T-helper 1 cell treated with Interleukin-12 subunit alpha and Interleukin-12 subunit beta and Interleukin-4 antibody, amounts not matched to agents 30 ng/mL and 1 ng/mL, for 36 hours (primary cell): ENCODE results near the gene DSG1. TPM values are rescaled to one million over a fixed set of nuclear protein-coding genes. Genes with fewer than 3 reads are reported as not detected.
"Not testable (repeated sequence)": the region's sequence is repeated elsewhere in the genome, so short reads cannot be mapped to it uniquely, and the experiment has no call there.

ENCODE experiments used
- intact Hi-C: fragments of 100-400 bp; cut with micrococcal nuclease; formaldehyde crosslinking; loops from one replicate; pipeline ENCODE4 v1.15.1; 2024
- total RNA-seq: library from RNA; stranded (reverse); gene quantifications from 2 replicates; pipeline ENCODE4 v1.2.3, GENCODE V29; 2022

DSG1 gene
- total RNA-seq: not detected in 2 replicates

DNA sequence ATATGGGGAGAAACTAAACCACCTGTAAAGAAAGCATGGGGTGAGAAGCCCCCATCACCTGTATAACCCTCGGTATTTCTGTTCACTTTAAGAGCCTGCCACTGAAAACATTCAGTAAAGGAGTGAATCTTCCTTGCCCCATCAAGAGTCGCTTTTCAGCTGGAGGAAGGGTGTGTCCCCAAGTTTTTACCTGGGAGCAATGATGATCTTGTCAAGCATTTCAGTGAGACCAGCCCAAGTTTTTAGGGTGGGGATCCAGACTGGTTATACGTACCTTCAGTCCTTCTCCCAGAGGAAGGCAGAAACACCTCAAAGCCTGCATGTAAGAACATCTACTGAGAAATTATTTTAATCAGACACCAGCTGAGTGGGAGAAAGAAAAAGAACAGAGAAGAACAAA lies at the start of gene DSG1:
Gene DSG1 (plus strand): TSS at position 301 of the 400 bp plus-strand sequence. CDS start 141 bp downstream, outside the sequence.
- intact Hi-C loops: no loop called here

DNA sequence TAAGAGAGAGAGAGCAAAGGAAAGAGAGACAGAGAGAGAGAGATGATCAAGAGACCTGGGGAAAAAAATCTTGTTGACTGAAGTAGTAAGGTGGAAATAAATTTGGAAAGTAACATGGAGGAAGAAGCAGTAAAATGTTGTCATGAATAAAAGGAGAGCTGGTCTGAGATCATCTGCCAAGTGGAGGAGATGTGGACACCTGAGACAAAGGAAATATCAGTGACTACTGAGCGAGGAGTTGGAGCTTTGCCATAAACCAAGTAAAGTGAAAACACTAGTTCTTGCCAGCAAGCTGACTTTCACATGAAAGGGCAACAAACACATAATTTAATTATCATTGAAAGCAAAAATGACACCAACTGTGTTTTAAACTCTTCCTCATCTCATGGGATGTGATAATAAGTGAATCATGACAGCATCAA lies 49.0 kb upstream of the DSG1 start:
- intact Hi-C loops: no loop called here

DNA sequence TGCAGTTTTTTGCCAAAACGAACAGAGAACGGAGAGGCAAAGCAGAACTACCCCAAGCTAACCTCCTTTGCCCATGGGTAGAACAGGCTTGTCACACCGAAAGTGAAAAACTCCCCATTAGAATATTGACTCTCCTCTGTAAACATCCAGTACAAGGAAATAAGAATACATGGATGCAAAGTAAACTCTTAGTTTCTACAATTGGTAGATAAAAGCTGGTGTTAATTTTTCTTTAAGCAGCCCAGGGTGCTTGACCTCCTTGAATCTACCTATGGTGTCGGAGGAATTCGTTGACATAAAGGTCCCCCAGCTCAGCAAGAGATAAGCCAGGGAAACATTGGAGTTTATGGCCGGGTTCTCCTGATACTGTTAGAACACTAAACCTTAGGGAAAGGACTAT lies 48.4 kb upstream of the DSG1 start:
- intact Hi-C loops: no loop called here

DNA sequence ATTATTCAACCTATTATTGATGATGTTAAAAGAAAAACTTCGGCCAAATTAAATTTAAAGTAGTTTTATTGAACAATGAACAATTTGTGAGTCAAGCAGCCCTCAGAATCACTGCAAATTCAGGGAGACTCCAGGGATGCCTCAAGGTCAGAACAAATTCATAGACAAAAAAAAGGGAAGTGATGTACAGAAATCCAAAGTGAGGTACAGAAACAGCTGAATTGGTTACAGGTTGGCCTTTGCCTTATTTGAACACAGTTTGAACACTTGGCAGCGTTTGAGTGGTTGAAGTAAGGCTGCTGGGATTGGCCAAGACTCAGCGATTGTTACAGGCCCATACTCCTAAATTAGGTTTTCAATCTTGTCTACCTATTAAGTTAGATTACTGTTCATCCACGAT lies 47.4 kb upstream of the DSG1 start:
- intact Hi-C loops: no loop called here

DNA sequence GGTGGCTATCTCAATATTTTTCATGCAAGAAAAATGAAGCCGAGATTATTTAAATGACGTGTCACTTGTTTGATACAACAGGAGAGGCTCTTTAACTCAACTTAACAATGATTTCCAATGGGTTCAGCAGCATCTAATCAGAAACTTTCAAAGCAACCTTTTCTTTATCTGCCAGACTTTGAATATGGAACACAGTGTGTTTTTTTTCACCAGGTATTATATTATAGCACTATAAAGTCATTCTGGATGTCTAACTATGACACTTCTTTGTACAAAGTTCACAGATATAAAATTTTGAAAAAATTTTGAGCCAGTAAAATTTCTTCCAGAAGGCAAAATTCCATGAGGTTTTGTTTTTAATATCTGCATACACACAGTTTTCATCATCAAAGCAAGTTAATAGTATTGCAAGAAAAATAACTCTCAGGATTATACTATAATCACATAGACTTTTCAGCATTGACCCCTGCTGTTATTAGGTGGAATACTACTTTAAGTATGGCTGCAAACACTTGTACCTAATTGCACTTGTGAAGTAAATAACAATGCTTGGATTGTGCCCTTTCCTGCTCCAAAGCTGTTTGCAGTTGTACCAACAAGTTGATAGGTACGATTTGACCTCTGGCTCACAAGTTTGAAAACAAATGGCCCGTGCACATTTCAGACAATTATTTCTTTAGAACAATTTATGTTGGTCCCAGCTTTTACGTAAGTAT lies 44.0 kb upstream of the DSG1 start:
- intact Hi-C loops: no loop called here

DNA sequence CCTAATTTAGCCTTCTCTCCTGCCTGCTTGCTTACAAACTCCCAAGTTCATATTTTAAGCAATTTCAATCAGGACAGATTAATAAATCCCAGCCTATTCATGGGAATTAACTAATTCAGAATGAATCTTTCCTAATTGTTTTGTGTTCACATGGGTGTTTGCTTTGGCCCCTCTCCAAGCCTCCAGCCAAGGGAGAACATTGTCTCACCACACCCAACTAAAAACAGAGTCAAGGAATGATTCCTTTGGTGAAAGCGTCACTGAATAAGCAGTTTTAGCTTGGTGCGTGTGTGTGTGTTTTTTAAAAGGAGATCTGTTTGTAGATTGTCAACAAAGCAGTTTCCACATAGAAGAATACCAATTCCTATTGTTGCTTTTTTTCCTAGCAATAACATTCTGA lies 43.0 kb upstream of the DSG1 start:
- intact Hi-C loops: no loop called here

DNA sequence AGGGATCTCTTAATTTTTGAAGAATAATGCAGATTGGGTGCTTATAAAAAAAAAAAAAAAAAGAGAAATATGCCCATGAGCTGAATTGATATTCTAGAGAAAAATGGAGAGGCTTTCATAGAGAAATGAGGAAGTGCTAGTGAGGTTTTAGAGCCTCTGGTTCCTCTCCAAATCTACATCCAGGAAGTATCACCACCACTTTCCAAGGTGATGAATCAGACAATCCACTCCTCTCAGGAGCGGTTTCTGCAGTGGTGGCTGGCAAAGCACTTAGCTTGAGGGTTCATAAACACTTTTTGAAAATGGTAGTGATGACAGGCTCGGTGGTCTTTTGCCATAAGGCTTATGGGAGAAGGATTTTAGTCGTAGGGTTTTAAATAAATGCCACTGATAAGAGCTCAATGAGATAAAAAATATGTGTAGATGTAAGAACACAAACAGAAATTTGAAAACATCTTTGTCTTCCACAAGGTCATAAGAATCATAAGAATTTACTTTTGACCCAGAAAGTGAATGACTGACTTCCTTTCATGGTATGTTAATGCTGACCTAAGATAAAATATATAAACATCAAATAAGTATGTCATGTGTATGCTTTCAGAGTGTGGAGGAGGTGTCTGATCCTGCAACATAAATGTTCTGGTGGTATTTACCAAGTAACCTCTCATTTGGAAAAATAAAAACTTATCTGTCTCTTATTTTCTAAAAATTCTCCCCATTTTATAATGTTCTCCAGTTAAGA lies 42.1 kb upstream of the DSG1 start:
- intact Hi-C loops: no loop called here

DNA sequence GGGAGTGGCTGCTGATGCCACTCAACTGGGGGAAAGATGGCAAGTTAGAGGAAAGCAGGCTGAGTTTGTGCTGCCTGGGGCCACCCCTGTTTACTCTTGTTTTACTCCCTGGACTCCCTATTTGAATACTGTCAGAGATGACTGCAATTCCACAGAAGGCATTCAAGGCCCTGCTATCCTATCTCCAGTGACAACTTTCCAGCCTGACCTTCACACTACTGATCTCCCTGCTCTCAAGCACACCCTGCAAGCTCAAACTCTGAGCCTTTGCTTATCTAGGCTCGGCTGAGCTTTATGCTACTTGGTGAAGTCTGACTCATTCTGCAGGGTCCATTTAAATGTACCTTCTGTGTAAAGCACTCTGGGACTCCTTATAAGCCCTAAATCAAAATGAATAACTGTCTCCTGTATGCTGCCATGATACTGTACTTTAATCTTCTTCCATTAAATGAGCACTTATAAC lies 39.3 kb upstream of the DSG1 start:
- intact Hi-C loops: no loop called here

DNA sequence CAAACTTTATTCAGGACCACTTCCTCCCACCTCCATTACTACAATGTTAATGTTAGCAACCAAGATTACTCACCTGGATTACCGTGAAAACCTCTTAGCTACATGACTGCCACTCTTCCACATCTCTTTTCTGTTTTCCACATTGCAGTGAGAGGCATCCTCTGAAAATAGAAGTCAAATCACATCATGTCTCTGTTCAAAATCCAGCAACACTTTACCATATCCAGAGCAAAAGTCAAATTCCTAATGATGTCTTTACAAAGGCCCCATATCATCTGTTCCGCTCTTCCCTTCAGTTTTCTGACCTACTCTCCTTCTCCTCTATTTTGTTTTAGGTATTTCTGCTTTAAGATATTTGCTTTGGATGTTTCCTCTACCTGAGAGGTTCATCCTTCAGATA lies 37.5 kb upstream of the DSG1 start:
- intact Hi-C loops: no loop called here

DNA sequence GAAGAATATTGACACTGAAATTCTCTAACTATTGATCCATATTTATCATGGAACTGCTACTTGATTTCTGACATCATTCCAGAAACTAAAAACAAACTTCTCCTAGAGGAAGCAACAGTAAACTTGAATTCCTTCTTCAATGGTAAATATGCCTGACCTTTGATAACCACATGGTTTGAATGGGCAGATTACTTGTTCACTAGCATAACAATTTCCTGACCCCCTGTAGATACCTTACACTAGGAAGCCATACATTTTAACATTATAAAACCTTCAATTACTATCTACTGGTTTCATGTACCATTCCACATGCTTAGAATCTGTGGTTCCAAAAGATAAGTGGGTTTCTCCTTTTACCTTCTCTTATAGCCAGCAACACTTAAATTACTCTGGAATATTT lies 36.5 kb upstream of the DSG1 start:
- intact Hi-C loops: no loop called here

DNA sequence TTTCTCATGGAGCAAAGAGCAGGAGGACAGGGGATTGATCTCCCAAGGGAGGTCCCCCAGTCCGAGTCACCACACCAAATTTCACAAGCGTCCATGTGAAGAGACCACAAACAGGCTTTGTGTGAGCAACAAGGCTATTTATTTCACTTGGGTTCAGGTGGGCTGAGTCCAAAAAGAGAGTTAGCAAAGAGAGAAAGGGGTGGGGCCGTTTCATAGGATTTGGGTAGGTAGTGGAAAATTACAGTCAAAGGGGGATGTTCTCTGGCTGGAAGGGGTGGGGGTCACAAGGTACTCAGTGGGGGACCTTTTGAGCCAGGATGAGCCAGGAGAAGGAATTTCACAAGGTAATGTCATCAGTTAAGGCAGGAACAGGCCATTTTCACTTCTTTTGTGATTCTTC lies 28.5 kb upstream of the DSG1 start:
- intact Hi-C loops: not testable (repeated sequence)

DNA sequence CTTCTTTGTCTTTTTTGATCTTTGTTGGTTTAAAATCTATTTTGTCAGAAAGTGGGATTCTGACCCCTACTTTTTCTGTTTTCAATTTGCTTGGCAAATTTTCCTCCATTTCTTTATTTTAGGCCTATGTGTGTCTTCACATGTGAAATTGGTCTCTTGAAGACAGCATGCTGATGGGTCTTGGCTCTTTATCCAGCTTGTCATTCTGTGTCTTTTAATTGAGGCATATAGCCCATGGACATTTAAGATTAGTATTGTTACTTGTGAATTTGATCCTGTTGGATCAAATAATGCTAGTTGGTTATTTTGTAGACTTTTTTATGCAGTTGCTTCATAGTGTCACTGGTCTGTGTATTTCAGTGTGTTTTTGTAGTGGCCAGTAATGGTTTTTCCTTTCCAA lies 26.3 kb upstream of the DSG1 start:
- intact Hi-C loops: no loop called here

DNA sequence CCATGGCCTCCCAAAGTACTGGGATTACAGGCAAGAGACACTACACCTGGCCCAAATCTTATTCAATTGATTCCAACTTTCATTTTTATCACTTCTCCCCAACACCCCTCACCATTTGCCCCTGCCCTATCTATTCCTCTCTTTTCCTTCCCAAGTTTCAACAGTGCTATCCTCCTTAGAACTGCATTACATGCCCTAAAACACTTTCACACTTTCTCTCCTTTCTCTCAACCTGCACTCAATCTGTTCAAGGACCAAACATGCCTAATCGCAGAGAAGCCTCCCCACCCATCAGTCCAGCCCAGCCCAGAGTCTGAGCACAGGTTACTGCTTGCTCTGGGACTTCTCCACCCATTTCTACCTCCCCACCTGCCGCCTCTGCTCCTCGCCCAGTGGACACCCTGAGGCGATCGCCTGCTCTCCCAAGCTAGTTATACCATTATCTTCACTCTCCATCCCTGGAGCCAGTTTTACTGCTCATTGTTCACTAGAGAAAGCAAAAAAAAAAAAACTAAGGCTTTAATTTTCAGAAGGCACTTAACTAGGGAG lies 23.7 kb upstream of the DSG1 start:
- intact Hi-C loops: no loop called here

DNA sequence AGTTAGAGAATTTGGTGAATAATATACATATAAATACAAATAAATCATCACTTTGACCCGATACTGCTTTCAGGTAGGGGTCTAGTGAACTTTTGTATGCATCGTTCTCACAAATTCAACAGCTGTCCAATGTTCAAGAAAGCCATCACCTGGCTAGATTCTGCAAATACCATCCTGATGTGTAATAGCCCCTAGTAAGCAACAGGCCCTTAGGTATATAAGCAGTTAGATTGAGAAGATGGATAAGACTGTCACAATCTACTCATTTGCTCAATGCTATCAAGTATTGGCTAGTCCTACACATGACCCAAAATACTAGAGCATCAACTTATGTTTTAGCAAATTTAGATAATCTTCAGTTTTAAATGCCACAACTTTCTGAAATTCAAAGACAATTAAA lies 20.7 kb upstream of the DSG1 start:
- intact Hi-C loops: no loop called here

DNA sequence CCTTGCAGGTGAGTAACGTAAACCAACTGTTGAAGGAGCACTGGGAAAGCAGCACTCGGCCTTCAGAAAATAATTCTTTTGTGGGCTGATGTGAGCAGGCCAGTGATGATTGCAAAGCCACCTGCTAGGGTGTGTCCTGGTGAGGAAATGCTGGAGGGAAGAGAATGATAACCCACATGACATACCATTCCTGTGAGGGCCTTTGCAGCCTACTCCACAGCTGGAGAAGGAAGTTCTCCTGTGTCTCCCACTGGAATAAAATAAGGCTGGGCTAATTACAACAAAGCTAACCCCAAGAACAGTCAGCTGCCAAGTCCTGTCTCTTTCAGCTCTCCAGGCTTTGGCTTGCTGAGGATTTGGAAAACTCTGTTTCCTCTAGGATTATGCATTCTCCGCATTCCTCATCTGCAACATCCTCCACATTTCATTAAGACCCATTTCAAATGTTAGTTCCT lies 16.7 kb upstream of the DSG1 start:
- intact Hi-C loops: loop anchor here (5.0 to 10.0 kb wide), 2 partner anchors 49 to 136 kb away; partner anchors contain the start of gene DSC1

DNA sequence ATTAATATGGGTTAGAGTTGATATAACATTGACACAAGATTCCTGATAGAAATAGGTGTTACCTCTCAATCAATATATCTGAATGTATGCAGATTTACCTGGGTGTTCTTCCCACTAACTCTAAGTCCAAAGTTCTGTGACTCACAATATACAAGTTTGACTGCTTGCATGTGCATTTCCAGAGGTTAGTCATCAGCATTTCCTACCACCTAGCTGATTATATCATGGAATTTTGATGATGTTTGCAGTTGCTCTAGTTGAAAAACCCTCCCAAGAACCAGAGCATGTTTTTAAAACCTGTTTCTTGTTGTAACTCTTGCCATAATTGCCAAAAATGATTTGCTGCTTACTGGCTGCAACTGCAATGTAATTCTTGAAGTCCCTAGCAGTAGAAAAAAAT lies 15.0 kb upstream of the DSG1 start:
- intact Hi-C loops: loop anchor here (5.0 to 10.0 kb wide), 2 partner anchors 51 to 138 kb away; partner anchors contain the start of gene DSC1

DNA sequence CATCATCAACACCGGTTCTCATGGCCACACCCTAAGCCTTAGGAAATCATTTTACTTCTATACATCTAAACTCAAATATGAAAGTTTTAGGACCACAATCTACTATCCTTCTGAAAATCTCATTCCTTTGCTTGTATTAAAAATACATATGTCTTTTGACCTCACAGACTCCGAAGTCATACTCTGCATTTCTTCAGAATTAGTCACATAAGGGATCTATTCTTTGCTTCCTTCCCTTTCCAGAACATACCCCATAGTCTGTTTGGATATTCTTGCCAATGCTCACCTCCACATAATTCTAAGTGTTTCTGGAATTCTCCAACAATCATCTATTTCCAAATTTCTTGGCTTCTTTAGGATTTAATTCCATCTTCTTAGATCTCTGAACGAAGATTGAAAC lies 14.2 kb upstream of the DSG1 start:
- intact Hi-C loops: loop anchor here (5.0 to 10.0 kb wide), 2 partner anchors 51 to 139 kb away; partner anchors contain the start of gene DSC1

DNA sequence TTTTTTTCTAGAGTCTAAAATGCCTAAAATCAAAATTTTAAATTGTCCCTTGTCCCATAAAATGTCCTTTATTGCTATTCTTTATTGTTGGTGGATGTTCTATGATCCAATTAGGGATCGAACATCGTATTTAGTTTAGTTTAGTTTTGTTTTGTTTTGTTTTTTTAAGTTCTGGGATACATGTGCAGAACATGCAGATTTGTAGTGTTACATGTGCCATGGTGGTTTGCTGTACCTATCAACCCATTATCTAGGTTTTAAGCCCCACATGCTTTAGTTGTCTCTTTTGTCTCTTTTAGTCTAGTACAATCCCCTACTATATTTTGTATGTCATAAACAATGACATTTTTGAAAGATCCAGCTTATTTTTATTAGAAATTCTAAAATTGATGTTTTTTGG lies 8.8 kb upstream of the DSG1 start:
- intact Hi-C loops: loop anchor here (10.0 kb wide), 1 partner anchor 144 kb away; the partner anchor contains the start of gene DSC1

DNA sequence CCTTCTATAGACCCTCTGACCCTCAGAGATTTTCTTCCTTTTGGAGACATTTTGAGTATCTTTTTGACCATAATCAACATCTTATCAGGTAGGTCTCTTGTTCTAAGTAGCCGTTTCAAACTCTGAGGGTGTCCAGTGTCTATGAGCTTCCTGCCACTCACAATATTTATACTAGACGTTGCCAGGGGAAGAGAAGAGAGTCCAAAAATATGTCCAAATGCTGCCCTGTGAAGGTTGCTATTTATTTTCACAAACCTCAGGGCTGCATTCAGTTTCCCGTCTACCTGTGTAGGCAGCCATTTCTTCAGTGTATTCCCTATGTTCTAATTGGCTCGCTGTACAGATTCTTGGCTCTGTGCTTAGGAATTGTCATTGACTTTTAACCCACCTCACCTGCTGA lies 986 bp upstream of the DSG1 start:
- intact Hi-C loops: no loop called here

DNA sequence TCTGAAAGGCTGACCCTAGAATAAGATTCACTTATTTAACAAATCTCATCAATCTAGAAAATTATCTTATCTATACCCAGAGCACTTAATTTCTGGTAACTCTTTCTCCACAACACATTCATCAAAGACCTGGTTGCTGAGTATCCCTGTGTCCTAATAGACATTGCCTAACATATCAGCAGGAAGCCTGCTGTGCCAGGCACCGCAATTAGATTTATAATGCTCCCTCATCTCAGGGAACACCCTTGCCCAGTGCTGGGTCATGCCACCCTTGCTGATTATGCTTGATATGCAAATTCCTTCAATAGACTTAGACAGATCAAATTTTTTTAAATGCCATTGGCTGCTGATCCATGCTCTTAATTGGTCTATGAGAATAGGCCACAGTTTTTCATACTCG lies 3.8 kb downstream of the DSG1 start:
- intact Hi-C loops: no loop called here

DNA sequence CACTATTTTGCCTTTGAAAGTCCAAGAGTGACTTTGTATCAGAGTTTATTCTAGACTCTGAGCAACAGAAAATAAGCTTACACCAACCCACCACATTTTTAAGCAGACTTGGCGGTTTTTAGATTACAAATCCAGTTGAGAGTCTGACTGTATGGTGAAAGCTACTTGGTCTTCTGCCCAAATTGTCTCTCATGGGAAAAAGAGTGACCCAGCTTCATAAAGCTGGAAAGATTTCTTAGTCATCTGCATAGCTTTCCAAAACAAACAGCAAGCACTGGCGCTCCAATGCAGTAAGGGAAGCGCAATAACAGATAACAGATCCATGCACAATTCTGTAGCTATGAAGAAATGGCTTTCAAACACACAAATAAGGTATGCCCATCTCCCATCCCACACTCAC lies 7.1 kb downstream of the DSG1 start:
- intact Hi-C loops: no loop called here

DNA sequence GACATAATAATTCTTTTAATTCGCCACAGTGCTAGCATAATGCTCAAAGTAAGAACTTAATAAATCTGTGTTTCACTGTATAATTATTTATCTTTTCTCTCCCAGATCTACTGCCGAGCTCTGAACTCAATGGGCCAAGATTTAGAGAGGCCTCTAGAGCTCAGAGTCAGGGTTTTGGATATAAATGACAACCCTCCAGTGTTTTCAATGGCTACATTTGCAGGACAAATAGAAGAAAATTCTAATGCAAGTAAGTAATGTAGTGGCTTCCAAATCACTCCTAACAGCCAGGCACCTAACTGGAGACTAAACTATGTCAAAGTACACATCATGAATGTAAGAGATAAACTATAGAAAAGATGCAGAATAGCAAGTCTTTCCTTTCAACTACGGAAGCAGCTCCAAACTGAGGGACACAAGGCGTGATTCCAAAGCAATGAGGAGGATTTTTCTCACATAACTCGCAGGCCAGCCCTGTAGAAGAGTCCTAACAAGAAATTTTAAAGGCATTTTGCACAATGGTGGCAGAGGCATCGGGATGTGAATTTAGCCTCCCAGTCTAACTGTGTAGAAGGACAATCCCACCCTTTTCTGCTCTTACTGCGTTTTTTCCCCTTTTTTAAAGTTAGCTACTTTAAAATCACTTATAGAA lies 12.0 kb downstream of the DSG1 start:
- intact Hi-C loops: no loop called here
